ENCODE measurements around the gene ZNF318.
"Not testable (repeated sequence)": the region's sequence is repeated elsewhere in the genome, so short reads cannot be mapped to it uniquely, and the experiment has no call there.

Gene ZNF318

DNA sequence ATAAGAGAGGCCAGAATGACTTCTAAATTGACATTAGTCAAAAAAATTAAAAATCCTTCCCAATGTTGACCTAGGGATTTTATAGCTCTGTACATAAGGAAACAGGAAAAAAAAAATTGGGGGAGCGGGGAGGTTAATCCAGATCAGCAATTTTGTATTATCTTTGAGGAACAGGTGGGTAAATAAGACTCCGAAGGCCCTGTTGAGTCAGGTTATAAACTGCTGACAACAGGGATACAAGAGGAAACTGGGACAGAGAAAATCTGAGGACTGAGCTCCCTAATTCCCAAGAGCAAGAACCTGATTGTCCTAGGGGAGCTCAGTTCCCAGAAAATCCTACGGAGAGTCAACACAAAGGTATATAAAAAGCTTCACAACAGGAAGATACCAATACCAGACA is 34.0 kb downstream of the ZNF318 start:
- no peak for DNase-seq (ENCODE audit: low spot score)

GRCh38 chr6:43334466-43335095 is 34.9 kb downstream of the ZNF318 start:
- no peak for DNase-seq (ENCODE audit: low spot score)

DNA sequence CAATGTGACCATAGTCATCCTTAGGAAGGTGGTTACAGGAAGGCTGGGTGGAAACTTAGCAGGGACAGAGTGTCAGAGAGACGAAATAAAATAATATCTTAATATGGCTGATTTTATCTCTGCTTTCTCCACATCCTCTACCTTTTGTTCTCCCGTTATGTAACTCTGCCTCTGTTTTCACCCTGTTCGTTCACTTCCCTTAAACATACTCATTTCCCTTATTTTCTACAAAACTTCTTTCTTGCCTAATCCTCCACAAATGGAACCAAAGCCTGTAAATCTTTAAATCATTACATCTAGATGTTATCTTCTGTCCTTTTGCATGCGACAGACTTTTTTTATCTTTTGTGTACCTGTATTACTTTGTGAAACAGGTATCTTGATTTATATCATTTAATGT is 37.6 kb downstream of the ZNF318 start:
- no peak for DNase-seq (ENCODE audit: low spot score)

- no peak for DNase-seq (ENCODE audit: low spot score)
Measured at GRCh38 chr6:43331470-43331869, 38.0 kb downstream of the ZNF318 start.

GRCh38 chr6:43328528-43328927 is 40.9 kb downstream of the ZNF318 start:
- DNase-seq (ENCODE audit: low spot score) = no peak

DNA sequence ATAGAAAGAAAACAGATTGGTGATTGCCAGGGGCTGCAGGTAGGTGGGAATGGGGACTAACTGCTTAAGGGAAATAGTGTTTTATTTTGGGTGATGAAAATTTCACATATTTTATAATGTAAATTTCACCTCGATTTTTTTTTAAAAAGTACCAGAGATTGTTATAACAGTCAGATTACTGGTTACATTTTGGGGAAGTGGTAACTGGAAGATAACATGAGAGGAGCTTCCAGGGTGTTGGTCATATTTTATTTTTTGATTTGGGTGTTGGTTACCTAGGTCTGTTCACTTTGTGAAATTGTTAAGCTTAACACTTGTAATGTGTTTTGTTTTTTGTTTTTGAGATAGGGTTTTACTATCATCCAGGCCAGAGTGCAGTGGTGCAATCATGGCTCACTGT is 43.6 kb downstream of the ZNF318 start:
- no peak for DNase-seq (ENCODE audit: low spot score)

- DNase-seq (ENCODE audit: low spot score) = no peak
Measured at GRCh38 chr6:43318011-43318410, 51.4 kb downstream of the ZNF318 start.

DNA sequence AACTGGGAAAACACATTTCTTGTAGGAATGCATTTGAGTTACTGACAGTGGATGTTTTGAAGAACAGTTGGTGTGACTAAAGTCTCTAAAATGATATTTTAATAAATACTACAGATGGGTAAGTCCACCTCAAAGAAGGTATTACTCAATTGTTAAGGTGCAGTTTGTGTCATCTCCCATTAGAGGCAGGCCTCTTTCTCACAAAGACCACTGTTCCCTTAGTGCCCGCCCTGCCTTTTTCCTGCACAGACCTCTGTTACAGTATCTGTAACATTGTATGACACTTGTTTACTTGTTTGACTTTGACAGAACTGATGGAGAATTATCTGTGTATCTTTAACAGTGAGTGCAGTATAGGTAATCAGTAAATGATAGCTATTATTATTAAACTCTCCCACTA is 55.6 kb downstream of the ZNF318 start:
- no peak for DNase-seq (ENCODE audit: low spot score)

GRCh38 chr6:43311666-43312065 is 57.8 kb downstream of the ZNF318 start:
- DNase-seq (ENCODE audit: low spot score) = no peak

- DNase-seq (ENCODE audit: low spot score) = no peak
Measured at GRCh38 chr6:43310624-43311023, 58.8 kb downstream of the ZNF318 start.

GRCh38 chr6:43310134-43310533 is 59.3 kb downstream of the ZNF318 start:
- no peak for DNase-seq (ENCODE audit: low spot score)

DNA sequence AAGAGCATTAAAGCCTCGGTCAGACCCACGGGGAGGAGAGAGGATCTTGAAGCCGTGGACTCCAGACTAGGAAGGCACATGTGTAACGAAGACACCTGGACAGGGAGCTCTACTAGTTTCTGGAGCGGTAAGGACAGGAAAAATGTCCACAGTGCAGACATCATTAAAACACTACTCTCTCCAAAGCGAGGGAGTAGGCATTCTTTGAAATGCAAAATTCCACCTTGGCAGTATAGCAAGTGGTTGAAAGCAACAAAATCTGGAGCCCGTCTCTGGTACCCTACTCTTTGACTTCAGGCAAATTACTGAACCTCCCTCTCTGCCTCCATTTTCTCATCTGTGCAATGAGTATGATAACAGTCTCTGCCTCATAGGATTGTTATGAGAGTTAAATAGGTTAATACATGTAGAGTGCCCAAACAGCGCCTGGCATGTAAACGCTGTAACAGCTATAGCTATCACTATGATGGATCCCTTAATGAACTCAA is 60.4 kb downstream of the ZNF318 start:
- no peak for DNase-seq (ENCODE audit: low spot score)

DNA sequence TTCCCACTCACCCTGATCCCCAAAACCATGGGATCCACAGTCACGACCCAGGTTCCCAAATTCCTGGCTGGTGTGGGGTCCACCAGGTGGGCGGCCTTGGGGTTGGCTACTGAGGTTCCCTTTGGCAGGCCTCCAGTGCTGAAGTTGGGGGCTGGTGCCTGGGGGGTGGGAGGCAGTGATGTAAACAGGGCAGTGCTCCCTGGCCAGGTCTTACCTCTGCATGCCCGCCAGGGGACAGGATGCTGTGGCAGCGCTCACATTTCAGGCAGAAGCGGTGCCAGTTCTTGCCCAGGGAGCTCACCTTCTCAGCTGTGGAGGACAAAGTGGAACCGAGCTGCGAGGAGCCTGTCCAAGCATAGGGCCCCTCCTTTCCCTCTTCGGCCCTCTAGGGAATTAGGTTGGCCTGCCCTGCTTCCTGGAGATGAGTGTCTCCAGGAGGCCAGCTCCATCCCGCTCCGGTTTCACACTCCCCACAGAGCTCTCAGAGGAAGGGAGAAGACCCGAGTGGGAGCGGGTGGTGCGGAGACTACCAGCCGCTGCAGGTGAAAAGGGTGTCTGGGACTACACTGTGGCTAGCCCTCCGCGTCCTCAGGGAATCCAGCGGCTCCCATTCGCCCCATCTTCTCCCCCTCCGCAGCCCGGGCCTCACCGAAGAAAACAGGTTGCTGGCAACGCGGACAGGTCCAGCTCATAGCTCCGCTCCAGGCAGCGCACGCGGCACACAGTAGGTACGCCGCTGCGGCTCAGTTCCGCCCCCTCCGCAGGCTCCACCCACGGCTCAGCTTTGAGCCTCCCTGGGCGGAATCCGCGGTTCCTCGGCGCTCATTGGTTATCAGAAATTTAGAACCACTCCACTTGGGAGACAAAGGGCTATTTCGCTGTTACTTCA is 61.1 kb downstream of the ZNF318 start, which contains the start of gene CRIP3:
Gene CRIP3 (minus strand): TSS at position 726 of the 889 bp plus-strand sequence. CDS start 34 bp downstream, at position 692.
- DNase-seq (ENCODE audit: low spot score) = no peak

DNA sequence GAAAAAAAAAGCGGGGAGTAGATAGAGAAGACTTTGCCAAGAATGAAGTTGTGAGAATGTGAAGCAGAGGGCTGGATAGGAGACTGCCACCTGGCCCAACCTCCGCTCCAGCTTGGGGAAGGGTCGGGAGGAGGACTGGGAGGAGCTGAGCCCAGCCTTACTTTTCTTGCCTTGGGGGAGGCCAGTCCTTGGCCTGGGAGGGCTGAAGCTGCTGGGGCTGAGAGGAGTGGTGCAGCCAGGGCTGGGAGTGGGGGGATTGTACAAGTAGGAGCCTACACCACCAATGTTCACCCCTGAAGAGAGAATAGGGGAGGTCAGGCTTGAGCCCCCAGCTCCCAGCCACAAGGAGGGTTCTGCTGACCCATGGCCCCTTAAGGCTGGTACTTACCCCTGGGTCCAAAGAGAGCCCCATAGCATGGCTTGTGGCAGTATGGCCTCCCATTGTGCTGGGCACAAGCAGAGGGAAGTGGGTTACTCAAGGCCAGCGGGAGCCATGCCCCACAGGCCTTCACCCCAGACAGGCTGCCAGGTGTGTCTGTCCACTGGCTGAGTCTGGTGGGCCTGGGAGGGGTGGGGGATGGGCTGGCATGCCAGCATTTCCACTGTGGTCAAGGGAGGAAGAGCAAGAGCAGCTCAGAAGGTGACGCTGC is 61.9 kb downstream of the ZNF318 start:
- no peak for DNase-seq (ENCODE audit: low spot score)

DNA sequence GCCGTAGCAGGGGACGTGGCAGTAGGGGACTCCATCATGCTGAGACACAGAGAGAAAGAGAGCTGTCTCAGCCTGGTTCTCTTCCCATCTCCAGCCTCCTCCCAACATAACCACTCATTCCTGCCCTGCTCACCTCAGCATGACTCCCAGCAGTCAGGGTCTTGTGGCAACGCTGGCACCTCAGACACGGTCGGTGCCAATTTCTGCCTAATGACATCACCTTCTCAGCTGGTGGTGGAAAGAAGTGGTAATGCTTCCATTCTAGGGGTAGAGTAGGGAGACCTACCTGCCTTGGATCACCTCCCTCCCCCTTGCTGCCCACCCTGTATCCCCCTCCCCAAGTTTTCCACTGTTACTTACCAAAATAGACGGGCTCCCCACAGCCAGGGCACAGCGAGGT is 63.4 kb downstream of the ZNF318 start:
- DNase-seq (ENCODE audit: low spot score) = no peak

DNA sequence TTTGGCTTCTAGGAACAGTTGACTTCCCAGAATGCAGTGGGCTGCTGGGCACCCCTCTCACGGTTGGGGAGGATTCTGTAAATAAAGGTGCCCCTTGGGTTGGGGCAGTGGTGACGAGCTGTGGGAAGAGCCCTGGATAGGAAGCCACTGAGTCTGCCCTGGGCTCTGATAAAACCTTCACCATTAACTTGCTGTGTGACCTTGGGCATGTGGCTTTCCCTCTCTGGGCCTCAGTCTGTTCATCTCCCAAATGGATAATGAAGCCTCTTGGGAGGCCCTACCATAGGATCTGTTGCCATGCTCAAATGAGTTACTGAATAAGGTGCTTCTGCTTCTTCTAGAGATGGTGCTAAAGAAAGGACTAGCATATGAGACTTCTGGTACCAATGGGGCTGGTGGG is 64.6 kb downstream of the ZNF318 start:
- no peak for DNase-seq (ENCODE audit: low spot score)

DNA sequence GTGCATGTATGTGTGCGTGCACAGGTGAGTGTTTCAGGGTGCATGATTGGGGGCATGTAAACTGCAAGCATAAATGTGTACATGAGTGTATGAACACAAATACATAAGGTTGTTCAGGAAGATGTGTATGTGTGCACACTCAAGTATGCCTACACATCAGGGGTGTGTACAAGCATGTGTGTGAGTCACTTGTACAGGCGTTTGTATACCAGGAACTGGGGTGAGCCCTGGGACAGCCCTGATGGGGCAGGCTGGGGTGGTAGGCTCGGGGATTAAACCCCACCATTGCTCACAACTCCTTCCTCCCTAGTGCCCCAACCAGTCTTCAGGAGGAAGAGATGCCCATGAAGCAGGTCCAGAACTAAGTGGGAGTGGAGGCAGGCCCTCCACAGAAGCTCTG is 65.1 kb downstream of the ZNF318 start:
- no peak for DNase-seq (ENCODE audit: low spot score)

- DNase-seq (ENCODE audit: low spot score) = no peak
Measured at GRCh38 chr6:43303751-43304331, 65.6 kb downstream of the ZNF318 start.

- DNase-seq (ENCODE audit: low spot score) = not testable (repeated sequence)
Measured at GRCh38 chr6:43303006-43303405, 66.4 kb downstream of the ZNF318 start.

- DNase-seq (ENCODE audit: low spot score) = no peak
Measured at GRCh38 chr6:43302126-43302525, 67.3 kb downstream of the ZNF318 start.

GRCh38 chr6:43301081-43301870 is 68.2 kb downstream of the ZNF318 start:
- DNase-seq (ENCODE audit: low spot score) = no peak
